NT2/D1 (cell line): ENCODE measurements around the gene PAPSS2.

Source experiments
- SUZ12 ChIP-seq: IDR thresholded peaks from 2 replicates; pipeline ENCODE4 v1.6.1; 2011; ENCODE audit not compliant: insufficient read length, insufficient read depth; ENCODE audit errors: extremely low read depth
- YY1 ChIP-seq: IDR thresholded peaks from 2 replicates; pipeline ENCODE4 v1.6.1; 2011; ENCODE audit not compliant: insufficient read length, insufficient read depth
- ZNF274 ChIP-seq: IDR thresholded peaks from 2 replicates; pipeline ENCODE4 v1.6.1; 2011; ENCODE audit warnings: mild to moderate bottlenecking, low read depth, low read length

DNA sequence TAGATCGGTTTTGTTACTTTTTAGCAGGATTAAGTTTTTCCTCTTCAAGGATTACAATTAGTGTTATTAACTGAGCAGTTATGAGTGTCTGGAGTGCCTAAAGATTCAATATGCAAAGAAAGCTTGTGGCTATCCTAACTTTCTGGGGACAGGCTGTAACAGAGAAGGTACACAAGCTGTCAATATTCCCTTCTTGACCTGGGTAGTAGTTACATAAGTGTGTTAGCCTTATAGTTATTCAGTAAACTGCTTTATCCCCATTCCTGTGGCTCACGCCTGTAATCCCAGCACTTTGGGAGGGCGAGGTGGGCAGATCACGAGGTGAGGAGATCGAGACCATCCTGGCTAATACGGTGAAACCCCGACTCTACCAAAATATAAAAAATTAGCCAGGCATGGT lies 126.7 kb downstream of the PAPSS2 start:
- TF ChIP-seq YY1 (no peak), SUZ12 (no peak), ZNF274 (no peak)
